Upper lobe of left lung (tissue), 4 donors: ENCODE results near the gene IL22RA1.

ENCODE experiments used
- EP300 ChIP-seq, 4 donors: sonication (generic); formaldehyde crosslinking; IDR thresholded peaks; one replicate each; pipeline ENCODE4 v1.5.1; 2017; ENCODE audit warnings: antibody characterized with exemption in 4 of 4, control low read depth in 2 of 4
- TF ChIP-seq, protein P1 (sequence below), 6 experiments: fragments of 450-650 bp in 4 of 6; fragments of 200-600 bp in 2 of 6; sonication (generic) in 2 of 6; IDR thresholded peaks; one replicate each; pipeline ENCODE4 v1.5.1; 2016 to 2019; ENCODE audit warnings: antibody characterized with exemption in 6 of 6

DNA sequence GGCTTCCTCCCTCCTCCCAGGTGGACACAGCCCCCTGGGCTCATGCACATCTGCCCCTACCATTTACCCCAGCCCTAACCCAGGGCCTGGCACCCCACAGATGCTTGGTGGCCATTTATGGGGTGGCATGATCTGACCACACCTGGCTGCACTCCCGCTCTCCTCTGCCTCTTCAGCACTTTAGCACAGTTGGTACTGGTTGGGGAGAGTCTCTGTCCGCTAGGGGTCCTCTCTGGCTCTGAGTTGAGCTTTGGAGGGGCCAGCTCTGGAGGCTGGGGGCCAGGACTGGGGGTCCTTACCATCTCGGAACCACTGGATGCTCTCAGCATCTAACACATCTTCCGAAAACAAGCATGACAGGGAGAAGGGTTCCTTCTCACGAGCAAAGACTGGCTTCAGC, 48.4 kb downstream of the IL22RA1 start:
- TF ChIP-seq, protein P1, sequence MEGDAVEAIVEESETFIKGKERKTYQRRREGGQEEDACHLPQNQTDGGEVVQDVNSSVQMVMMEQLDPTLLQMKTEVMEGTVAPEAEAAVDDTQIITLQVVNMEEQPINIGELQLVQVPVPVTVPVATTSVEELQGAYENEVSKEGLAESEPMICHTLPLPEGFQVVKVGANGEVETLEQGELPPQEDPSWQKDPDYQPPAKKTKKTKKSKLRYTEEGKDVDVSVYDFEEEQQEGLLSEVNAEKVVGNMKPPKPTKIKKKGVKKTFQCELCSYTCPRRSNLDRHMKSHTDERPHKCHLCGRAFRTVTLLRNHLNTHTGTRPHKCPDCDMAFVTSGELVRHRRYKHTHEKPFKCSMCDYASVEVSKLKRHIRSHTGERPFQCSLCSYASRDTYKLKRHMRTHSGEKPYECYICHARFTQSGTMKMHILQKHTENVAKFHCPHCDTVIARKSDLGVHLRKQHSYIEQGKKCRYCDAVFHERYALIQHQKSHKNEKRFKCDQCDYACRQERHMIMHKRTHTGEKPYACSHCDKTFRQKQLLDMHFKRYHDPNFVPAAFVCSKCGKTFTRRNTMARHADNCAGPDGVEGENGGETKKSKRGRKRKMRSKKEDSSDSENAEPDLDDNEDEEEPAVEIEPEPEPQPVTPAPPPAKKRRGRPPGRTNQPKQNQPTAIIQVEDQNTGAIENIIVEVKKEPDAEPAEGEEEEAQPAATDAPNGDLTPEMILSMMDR (IDR thresholded peaks at IDR 0.05), result no peak
- TF ChIP-seq EP300 (IDR thresholded peaks at IDR 0.05), result no peak
